Measurements from ENCODE around the gene ATP8A2. TPM values are rescaled to one million over a fixed set of nuclear protein-coding genes. Genes with fewer than 3 reads are reported as not detected.

ATP8A2 gene
- polyA plus RNA-seq, 3 donors = not detected

DNA sequence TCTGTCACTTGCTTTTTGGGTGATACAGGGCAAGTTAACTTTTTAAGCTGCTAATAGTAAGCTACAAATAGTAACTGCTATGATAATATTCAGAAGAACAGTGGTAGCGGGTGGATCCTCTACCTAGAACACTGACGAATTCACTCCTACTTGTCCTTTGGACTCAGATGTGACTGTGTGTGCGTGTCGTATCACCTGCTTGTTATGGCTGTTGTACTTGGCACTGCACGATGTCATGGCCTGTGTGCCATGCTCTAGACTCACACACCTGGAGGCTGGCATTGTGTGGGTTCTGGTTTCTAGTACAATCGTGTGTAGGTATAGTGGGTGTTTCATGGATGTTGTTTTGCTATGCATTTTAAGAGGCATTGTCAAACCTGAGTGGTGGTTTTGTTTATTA, 130.8 kb downstream of the ATP8A2 start:
- Histone ChIP-seq H3K9ac (ENCODE audit: insufficient read depth, low read length, poor library complexity, severe bottlenecking) (no peak overlapping the region), H2AFZ (ENCODE audit: insufficient read depth, low read depth, low read length, poor library complexity, severe bottlenecking) (no peak overlapping the region), H3K4me2 (replicated peaks; ENCODE audit: extremely low read depth, low read length, poor library complexity, severe bottlenecking) (no peak overlapping the region), H3K27me3 (ENCODE audit: control insufficient read depth in 2 of 2, insufficient read depth in 2 of 2, low read length in 2 of 2) (no peaks in the 10 kb centered on the region), H3K27ac (ENCODE audit: low read depth in 1 of 2, low read length in 2 of 2) (no peak overlapping the region), H4K20me1 (ENCODE audit: insufficient read depth, low read length) (no peaks in the 10 kb centered on the region), H3K36me3 (replicated peaks in 1 of 2; ENCODE audit: control insufficient read depth in 1 of 2, insufficient read depth in 2 of 2, low read length in 2 of 2) (no peaks in the 10 kb centered on the region), H3K4me3 (replicated peaks in 1 of 3; ENCODE audit: low read depth in 2 of 3, low read length in 3 of 3) (no peak overlapping the region), H3K4me1 (ENCODE audit: control insufficient read depth in 1 of 2, insufficient read depth in 2 of 2, low read length in 2 of 2) (no peaks in the 10 kb centered on the region), H3K79me2 (ENCODE audit: insufficient read depth, low read length) (no peaks in the 10 kb centered on the region), H3K9me3 (replicated peaks in 1 of 2; ENCODE audit: control insufficient read depth in 1 of 2, insufficient read depth in 1 of 2, low read length in 2 of 2) (no peaks in the 10 kb centered on the region)
- no peak overlapping the region for H3K27ac Mint-ChIP-seq
- no peaks in the 10 kb centered on the region for H3K4me1 Mint-ChIP-seq
- TF ChIP-seq, protein P1, sequence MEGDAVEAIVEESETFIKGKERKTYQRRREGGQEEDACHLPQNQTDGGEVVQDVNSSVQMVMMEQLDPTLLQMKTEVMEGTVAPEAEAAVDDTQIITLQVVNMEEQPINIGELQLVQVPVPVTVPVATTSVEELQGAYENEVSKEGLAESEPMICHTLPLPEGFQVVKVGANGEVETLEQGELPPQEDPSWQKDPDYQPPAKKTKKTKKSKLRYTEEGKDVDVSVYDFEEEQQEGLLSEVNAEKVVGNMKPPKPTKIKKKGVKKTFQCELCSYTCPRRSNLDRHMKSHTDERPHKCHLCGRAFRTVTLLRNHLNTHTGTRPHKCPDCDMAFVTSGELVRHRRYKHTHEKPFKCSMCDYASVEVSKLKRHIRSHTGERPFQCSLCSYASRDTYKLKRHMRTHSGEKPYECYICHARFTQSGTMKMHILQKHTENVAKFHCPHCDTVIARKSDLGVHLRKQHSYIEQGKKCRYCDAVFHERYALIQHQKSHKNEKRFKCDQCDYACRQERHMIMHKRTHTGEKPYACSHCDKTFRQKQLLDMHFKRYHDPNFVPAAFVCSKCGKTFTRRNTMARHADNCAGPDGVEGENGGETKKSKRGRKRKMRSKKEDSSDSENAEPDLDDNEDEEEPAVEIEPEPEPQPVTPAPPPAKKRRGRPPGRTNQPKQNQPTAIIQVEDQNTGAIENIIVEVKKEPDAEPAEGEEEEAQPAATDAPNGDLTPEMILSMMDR (IDR thresholded peaks at IDR 0.05) = no peak
- no peaks in the 10 kb centered on the region for H3K36me3 Mint-ChIP-seq
- 79% methylated on average over 5 of the region's 6 CpGs for WGBS (ENCODE audit: insufficient coverage)
- DNase-seq = no peak
- intact Hi-C loops (cut with micrococcal nuclease) = no loop called here
- no peak overlapping the region for H3K4me3 Mint-ChIP-seq
- H3K27me3 Mint-ChIP-seq (ENCODE audit: low read depth in 3 of 3) = peaks cover 0 to 4% (median 2%) of the 10 kb centered on the region in 3 donors
- peaks cover 0 to 2% (median 0%) of the 10 kb centered on the region in 7 donors for H3K9me3 Mint-ChIP-seq

DNA sequence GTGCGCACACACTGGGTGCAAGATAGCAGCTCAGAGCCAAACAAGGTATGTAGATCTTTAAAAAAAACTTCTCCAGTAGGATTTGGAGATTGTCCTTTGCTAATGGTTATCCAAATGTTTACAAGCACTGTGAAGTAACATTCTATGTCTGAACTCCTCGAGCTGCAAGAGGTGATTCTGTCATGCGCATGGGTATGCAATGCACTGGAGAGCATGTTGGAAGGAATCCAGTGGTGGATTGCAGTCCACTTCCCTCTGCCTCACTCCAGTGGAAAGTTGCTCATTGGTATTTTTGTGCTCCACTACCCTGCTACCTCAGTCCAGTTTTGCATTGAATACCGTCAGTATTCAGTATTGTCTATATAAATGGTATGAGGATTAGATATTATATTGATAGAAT, 132.1 kb downstream of the ATP8A2 start:
- H3K27ac Mint-ChIP-seq = no peak overlapping the region
- H4K20me1 ChIP-seq (ENCODE audit: insufficient read depth, low read length) = no peaks in the 10 kb centered on the region
- H3K27me3 ChIP-seq (ENCODE audit: control insufficient read depth in 2 of 2, insufficient read depth in 2 of 2, low read length in 2 of 2) = no peaks in the 10 kb centered on the region
- intact Hi-C loops (cut with micrococcal nuclease) = no loop called here
- no peak for DNase-seq
- H3K9me3 Mint-ChIP-seq = peaks cover 0 to 2% (median 0%) of the 10 kb centered on the region in 7 donors
- no peak overlapping the region for H3K27ac ChIP-seq (ENCODE audit: low read depth in 1 of 2, low read length in 2 of 2)
- TF ChIP-seq, protein P1 (IDR thresholded peaks at IDR 0.05) = no peak
- peaks cover 0 to 4% (median 2%) of the 10 kb centered on the region in 3 donors for H3K27me3 Mint-ChIP-seq (ENCODE audit: low read depth in 3 of 3)
- no peaks in the 10 kb centered on the region for H3K79me2 ChIP-seq (ENCODE audit: insufficient read depth, low read length)
- H2AFZ ChIP-seq (ENCODE audit: insufficient read depth, low read depth, low read length, poor library complexity, severe bottlenecking) = no peak overlapping the region
- no peaks in the 10 kb centered on the region for H3K4me1 Mint-ChIP-seq
- H3K9me3 ChIP-seq (replicated peaks in 1 of 2; ENCODE audit: control insufficient read depth in 1 of 2, insufficient read depth in 1 of 2, low read length in 2 of 2) = no peaks in the 10 kb centered on the region
- H3K9ac ChIP-seq (ENCODE audit: insufficient read depth, low read length, poor library complexity, severe bottlenecking) = no peak overlapping the region
- no peak overlapping the region for H3K4me2 ChIP-seq (replicated peaks; ENCODE audit: extremely low read depth, low read length, poor library complexity, severe bottlenecking)
- H3K36me3 Mint-ChIP-seq = no peaks in the 10 kb centered on the region
- no peak overlapping the region for H3K4me3 ChIP-seq (replicated peaks in 1 of 3; ENCODE audit: low read depth in 2 of 3, low read length in 3 of 3)
- no CpG with 5 or more reads among the region's 4 CpGs for WGBS (ENCODE audit: insufficient coverage)
- no peaks in the 10 kb centered on the region for H3K4me1 ChIP-seq (ENCODE audit: control insufficient read depth in 1 of 2, insufficient read depth in 2 of 2, low read length in 2 of 2)
- H3K36me3 ChIP-seq (replicated peaks in 1 of 2; ENCODE audit: control insufficient read depth in 1 of 2, insufficient read depth in 2 of 2, low read length in 2 of 2) = no peaks in the 10 kb centered on the region
- H3K4me3 Mint-ChIP-seq = no peak overlapping the region

Measured in CD14-positive monocyte (primary cell).